Vagina (tissue), 2 donors: ENCODE results near the gene MEG3. TPM values are rescaled to one million over a fixed set of nuclear protein-coding genes. Genes with fewer than 3 reads are reported as not detected.

Experiments used
- DNase-seq, 2 donors: peaks; one replicate each; pipeline ENCODE4 v3.0.0-alpha.2; 2017; ENCODE audit errors: extremely low spot score in 2 of 2
- H3K27ac ChIP-seq: fragments of 200-600 bp; sonication (generic); one replicate; pipeline ENCODE4 v1.5.1; 2019
- H3K27me3 ChIP-seq: fragments of 200-600 bp; sonication (generic); one replicate; pipeline ENCODE4 v1.5.1; 2019
- H3K36me3 ChIP-seq, 2 donors: fragments of 200-600 bp; sonication (generic); one replicate each; pipeline ENCODE4 v1.5.1; 2017 to 2019
- H3K4me1 ChIP-seq: fragments of 200-600 bp; sonication (generic); one replicate; pipeline ENCODE4 v1.5.1; 2019
- H3K4me3 ChIP-seq, 2 donors: fragments of 200-600 bp; sonication (generic); 1 replicate in 1 of 2; 2 replicates in 1 of 2; pipeline ENCODE4 v1.5.1; 2016 to 2019
- H3K9me3 ChIP-seq: fragments of 200-600 bp; sonication (generic); one replicate; pipeline ENCODE4 v1.5.1; 2019
- CTCF ChIP-seq, 3 experiments: fragments of 450-650 bp in 2 of 3; fragments of 200-600 bp in 1 of 3; sonication (generic) in 1 of 3; IDR thresholded peaks; one replicate each; pipeline ENCODE4 v1.5.1; 2017 to 2019; ENCODE audit warnings: antibody characterized with exemption in 3 of 3, mild to moderate bottlenecking in 2 of 3, moderate library complexity in 2 of 3
- POLR2A ChIP-seq, 2 donors: fragments of 450-650 bp; IDR thresholded peaks; one replicate each; pipeline ENCODE4 v1.6.1; 2017; ENCODE audit warnings: antibody characterized with exemption in 2 of 2, mild to moderate bottlenecking in 2 of 2, moderate library complexity in 2 of 2
- POLR2AphosphoS5 ChIP-seq, 2 donors: sonication (generic); formaldehyde crosslinking; IDR thresholded peaks; one replicate each; pipeline ENCODE4 v1.9.0; 2017; ENCODE audit warnings: antibody characterized with exemption in 2 of 2, mild to moderate bottlenecking in 2 of 2, low read depth in 1 of 2; ENCODE audit not compliant: insufficient read depth in 1 of 2
- intact Hi-C: fragments of 100-400 bp; cut with DNase I; formaldehyde crosslinking; loops from one replicate; pipeline ENCODE4 v1.15.1; 2023
- total RNA-seq: library from RNA; depleted of rRNA; stranded (reverse); fragments of >200 nt; gene quantifications from one replicate; pipeline ENCODE4 v1.2.3, GENCODE V29; 2016

MEG3 gene
- total RNA-seq, 1 donor from 2014 or later: 126 TPM

DNA sequence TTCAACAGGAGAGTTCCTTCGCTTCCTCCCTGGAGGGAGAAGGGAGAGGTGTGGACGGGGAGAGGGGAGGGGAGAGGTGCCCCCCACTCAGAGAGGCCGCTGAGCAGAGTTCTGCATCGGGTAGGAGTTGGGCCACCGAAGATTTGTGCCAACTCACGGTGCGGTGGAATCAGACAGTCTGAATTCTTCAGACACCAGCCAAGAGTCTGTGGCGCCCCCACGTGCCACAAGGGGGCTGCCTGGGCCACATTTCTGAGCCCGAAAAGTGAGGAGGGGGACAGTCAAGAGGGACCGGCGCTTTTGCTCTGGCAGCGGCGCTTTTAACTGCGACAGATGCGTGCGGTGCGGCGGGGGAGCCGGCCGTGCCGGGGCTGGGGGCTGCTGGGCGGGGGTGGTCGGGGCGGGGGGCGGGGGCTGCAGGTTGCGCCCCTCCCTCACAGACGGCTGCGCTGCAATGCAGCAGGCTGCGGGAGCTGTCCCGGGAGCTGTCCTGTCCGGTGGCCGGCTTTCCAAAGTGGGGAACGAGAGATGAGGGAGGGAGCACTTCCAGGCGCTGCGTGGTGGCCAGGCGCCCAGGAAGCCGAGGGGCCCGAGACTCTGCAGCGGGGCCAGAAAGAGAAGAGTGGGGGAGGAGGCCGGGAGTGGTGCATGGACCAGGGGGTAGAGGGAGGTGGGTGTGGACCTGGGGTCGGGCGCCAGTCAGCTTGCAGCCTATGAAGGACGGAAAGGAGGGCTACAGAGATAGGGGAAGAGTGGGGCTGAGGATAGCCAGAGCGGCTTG lies 78.6 kb downstream of the MEG3 start:
- Histone ChIP-seq H3K36me3 (no peaks in the 10 kb centered on the region), H3K27me3 (no peaks in the 10 kb centered on the region), H3K27ac (no peak overlapping the region), H3K4me3 (peak overlapping the region in 1 of 2 donors; percentile 9), H3K9me3 (no peaks in the 10 kb centered on the region), H3K4me1 (peaks cover 12% of the 10 kb centered on the region)
- no peak for DNase-seq
- intact Hi-C loops: no loop called here
- no peak for TF ChIP-seq CTCF (IDR thresholded peaks at IDR 0.05)
- TF ChIP-seq POLR2A (IDR thresholded peaks at IDR 0.05): no peak
- TF ChIP-seq POLR2AphosphoS5 (IDR thresholded peaks at IDR 0.05; ENCODE audit: insufficient read depth in 1 of 2, low read depth in 1 of 2): no peak

DNA sequence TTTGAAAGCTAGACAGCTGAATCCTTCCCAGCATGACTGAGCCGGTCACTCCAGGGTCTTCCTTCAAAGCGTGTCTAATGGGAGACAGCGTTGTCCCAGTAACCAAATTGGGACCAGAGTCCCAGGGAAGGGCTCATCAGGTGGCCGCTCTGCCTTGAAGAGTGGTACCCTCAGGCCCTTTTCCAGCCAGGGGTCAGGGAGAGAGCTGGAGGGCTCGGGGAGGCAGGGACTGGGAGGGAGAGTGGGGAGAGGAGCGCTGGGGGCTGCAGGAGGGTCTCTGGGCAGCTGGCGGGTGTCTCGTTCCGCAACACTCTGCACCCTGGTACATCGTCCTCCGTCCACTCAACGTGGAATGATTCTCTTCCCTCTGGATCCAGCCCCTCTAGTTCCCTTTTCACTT lies 79.2 kb downstream of the MEG3 start:
- no peaks in the 10 kb centered on the region for H3K36me3 ChIP-seq
- no peak overlapping the region for H3K27ac ChIP-seq
- no peak overlapping the region for H3K4me3 ChIP-seq
- intact Hi-C loops: no loop called here
- peaks cover 5% of the 10 kb centered on the region for H3K4me1 ChIP-seq
- H3K27me3 ChIP-seq: no peaks in the 10 kb centered on the region
- TF ChIP-seq POLR2A (IDR thresholded peaks at IDR 0.05) (no peak), POLR2AphosphoS5 (IDR thresholded peaks at IDR 0.05; ENCODE audit: insufficient read depth in 1 of 2, low read depth in 1 of 2) (no peak), CTCF (IDR thresholded peaks at IDR 0.05) (no peak)
- H3K9me3 ChIP-seq: no peaks in the 10 kb centered on the region
- DNase-seq: no peak

DNA sequence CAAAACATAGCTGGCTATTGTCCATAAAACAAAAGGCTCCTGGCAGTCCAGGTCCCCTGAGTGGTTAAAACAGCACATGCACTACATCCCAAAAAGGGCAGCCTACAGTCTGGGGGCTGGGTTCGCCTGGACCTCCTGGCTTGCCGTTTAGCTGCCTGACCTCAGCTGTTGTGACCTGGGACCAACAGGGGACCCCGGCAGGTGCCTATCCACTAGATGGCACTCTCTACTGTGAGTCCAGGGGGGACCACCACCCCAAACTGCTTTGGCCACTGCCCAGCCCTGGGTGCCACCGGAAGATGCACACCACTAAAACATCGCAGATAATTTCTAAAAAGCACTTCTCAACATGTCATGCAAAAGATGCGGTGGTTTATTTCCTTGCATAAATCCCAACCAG lies 80.5 kb downstream of the MEG3 start:
- Histone ChIP-seq H3K27me3 (no peaks in the 10 kb centered on the region), H3K4me3 (no peak overlapping the region), H3K4me1 (no peaks in the 10 kb centered on the region), H3K9me3 (no peaks in the 10 kb centered on the region), H3K27ac (no peak overlapping the region), H3K36me3 (no peaks in the 10 kb centered on the region)
- no peak for DNase-seq
- TF ChIP-seq POLR2A (IDR thresholded peaks at IDR 0.05) (no peak), POLR2AphosphoS5 (IDR thresholded peaks at IDR 0.05; ENCODE audit: insufficient read depth in 1 of 2, low read depth in 1 of 2) (no peak), CTCF (IDR thresholded peaks at IDR 0.05) (no peak)
- intact Hi-C loops: no loop called here

GRCh38 chr14:100907240-100907639 lies 81.3 kb downstream of the MEG3 start:
- no peak for DNase-seq
- intact Hi-C loops: no loop called here
- no peaks in the 10 kb centered on the region for H3K36me3 ChIP-seq
- H3K27ac ChIP-seq: no peak overlapping the region
- no peak overlapping the region for H3K4me3 ChIP-seq
- TF ChIP-seq POLR2A (IDR thresholded peaks at IDR 0.05) (no peak), CTCF (IDR thresholded peaks at IDR 0.05) (no peak), POLR2AphosphoS5 (IDR thresholded peaks at IDR 0.05; ENCODE audit: insufficient read depth in 1 of 2, low read depth in 1 of 2) (no peak)
- H3K9me3 ChIP-seq: no peaks in the 10 kb centered on the region
- H3K4me1 ChIP-seq: no peaks in the 10 kb centered on the region
- H3K27me3 ChIP-seq: no peaks in the 10 kb centered on the region

- Histone ChIP-seq H3K36me3 (no peaks in the 10 kb centered on the region), H3K4me3 (no peak overlapping the region), H3K27ac (no peak overlapping the region), H3K4me1 (no peaks in the 10 kb centered on the region), H3K9me3 (no peaks in the 10 kb centered on the region), H3K27me3 (no peaks in the 10 kb centered on the region)
- intact Hi-C loops: no loop called here
- TF ChIP-seq POLR2AphosphoS5 (IDR thresholded peaks at IDR 0.05; ENCODE audit: insufficient read depth in 1 of 2, low read depth in 1 of 2) (no peak), CTCF (IDR thresholded peaks at IDR 0.05) (no peak), POLR2A (IDR thresholded peaks at IDR 0.05) (no peak)
- DNase-seq: no peak
Measured at GRCh38 chr14:100909439-100909838, 83.5 kb downstream of the MEG3 start.
